GM21367 (cell line): ENCODE measurements around the gene NEK6.

Experiments used
- ATAC-seq: cut with Tn5 transposase; IDR thresholded peaks from one replicate; pipeline ENCODE4 v1.9.1; 2021; ENCODE audit not compliant: unreplicated experiment

The NEK6 gene

GRCh38 chr9:124392254-124392870 lies 134.6 kb downstream of the NEK6 start:
- no peak for ATAC-seq

GRCh38 chr9:124392871-124393460 lies 135.2 kb downstream of the NEK6 start:
- no peak for ATAC-seq

DNA sequence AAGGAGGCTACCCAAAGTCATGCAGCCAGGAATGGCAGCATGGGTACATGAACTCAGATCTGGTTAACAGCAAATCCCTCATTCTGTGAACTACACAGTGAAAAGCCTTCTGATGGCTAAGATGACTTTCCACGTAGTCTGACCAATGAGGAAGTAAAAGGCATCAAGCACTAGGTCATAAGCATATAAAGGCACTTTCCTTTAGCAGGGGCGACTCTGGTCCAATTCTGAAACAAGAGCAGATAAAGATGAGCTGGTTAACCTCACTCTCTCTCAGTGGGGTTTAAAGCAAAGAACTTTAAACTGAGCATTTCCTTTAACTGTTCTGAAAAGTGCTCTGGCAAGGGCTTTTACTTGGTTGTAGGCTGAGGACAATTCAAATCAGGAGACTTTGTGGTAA lies 136.4 kb downstream of the NEK6 start:
- no peak for ATAC-seq

- no peak for ATAC-seq
These were observed 136.8 kb downstream of the NEK6 start for GRCh38 chr9:124394596-124394995.

GRCh38 chr9:124395826-124396225 lies 138.1 kb downstream of the NEK6 start:
- no peak for ATAC-seq

GRCh38 chr9:124398191-124398935 lies 140.6 kb downstream of the NEK6 start:
- ATAC-seq, result no peak

DNA sequence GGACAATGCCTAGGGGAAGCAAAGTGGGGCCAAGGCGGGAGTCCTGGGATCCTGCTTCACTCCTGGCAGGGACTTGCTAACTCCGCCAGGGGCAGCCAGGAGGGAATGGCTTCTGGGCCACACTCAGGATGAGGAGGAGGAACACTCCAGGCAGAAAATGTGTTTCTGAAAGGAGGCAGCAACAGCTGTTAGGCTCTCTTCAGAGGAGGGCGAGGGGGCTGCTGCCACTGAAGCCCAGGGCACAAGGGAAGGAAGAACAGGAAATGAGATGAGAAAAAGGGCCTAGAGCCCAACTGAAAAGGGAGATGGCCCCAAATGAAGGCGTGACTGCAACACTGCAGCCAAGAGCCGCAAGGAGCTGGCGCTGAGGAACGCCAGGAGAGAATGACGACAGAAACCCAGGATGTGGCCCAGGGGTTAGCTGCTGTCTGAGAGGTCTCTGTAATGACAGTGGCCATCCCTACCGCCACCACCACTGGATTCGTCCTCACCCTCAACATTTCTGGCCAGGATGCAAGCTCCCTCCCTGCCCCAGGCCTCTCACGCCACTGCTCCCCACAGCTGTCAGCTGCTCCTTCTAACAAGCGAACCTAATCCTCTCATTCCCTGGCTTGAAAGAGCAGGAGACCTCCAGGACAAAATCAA lies 141.7 kb downstream of the NEK6 start:
- ATAC-seq, result no peak

DNA sequence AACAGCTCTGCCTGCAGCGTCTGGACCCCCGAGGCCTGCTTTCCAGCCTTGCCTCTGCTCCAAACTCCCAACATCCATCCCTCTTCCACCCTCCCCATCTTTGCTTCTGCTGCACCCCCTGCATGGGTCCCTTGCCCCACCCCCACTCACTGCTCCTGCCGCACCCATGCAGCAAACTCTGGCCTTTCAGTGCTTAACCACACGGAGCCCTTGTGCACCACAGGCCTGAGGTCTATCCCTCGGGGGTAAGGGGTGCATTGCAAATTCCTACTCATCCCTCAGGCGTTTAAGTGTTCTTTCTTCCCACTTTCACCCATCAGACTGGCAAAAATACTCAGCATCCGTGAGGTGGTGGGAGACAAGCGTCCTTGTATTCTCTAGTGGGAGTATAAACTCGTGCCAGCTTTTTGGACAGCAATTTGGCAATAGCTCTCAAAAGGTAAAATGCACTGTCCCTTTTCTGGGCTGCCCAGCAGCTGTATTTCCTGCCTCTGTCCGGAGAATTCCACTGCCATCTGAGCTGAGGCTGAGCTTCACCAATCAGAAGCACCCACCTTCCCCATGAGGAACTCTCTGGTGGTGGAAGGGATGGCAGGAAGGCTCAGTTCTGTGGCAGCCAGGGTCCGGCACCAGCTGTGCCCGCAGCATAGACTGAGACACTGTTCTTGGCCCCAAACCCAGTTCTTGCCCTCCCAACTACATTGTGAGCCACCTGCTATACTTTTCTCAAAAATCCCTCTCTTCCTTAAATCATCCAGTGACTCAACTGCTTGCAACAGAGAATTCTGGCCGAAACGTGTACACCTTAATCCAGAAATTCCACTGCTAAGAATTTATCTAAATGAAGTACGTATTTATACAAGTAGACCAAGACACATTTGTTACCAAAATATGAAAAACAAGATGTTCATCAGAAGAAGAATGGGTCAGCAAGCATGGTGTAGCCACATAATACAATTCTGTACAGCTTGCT lies 142.5 kb downstream of the NEK6 start:
- ATAC-seq, result no peak
